ENCODE data around the gene AWAT2. TPM values are rescaled to one million over a fixed set of nuclear protein-coding genes. Genes with fewer than 3 reads are reported as not detected.
A peak's percentile ranks its signal among the peaks of the same experiment; 100 is the strongest.

The AWAT2 gene
- total and polyA plus RNA-seq, 9 of the 15 experiments (the other 6 are each of a cell fraction or from before 2014, with no cell fraction given): not detected

GRCh38 chrX:70046978-70047377 lies 2.8 kb downstream of the AWAT2 start:
- no peak for DNase-seq (ENCODE audit: extremely low read depth in 1 of 4, low spot score in 3 of 4)
- Histone ChIP-seq H3K4me1 (replicated peaks in 1 of 2; ENCODE audit: control insufficient read depth in 2 of 2, insufficient read depth in 2 of 2, low read length in 2 of 2) (no peaks in the 10 kb centered on the region; a peak in 1 of 5 replicates), H4K20me1 (replicated peaks; ENCODE audit: control insufficient read depth, insufficient read depth, low read length) (no peaks in the 10 kb centered on the region), H3K9me3 (replicated peaks; ENCODE audit: control insufficient read depth, insufficient read depth, low read depth, low read length) (no peaks in the 10 kb centered on the region), H3K27ac (ENCODE audit: extremely low read depth, low read depth, low read length) (no peak overlapping the region), H3K9ac (ENCODE audit: insufficient read depth in 1 of 2, low read depth in 2 of 2, low read length in 2 of 2) (no peak overlapping the region), H3K4me2 (ENCODE audit: insufficient read depth, low read length) (no peak overlapping the region), H3K36me3 (ENCODE audit: control insufficient read depth, insufficient read depth, low read length) (no peaks in the 10 kb centered on the region), H2AFZ (ENCODE audit: low read depth, low read length) (no peak overlapping the region), H3K27me3 (ENCODE audit: control insufficient read depth in 2 of 2, insufficient read depth in 2 of 2, low read length in 2 of 2) (peaks cover 0 to 8% of the 10 kb centered on the region in 2 experiments; a peak in 2 of 5 replicates), H3K79me2 (ENCODE audit: control insufficient read depth, insufficient read depth, low read length) (no peaks in the 10 kb centered on the region), H3K9me1 (ENCODE audit: control insufficient read depth, insufficient read depth, low read length) (no peaks in the 10 kb centered on the region), H3K4me3 (no peak overlapping the region)
- no peak for FAIRE-seq
- in situ Hi-C loops (cut with MboI): loop anchor here (25.0 kb wide), 1 partner anchor 510 kb away; no protein-coding TSS in a partner anchor
- POLR2A ChIA-PET: no interaction called here
- CTCF ChIA-PET (ENCODE audit: low intra/inter-chr PET ratio): no interaction called here
- intact Hi-C loops (cut with micrococcal nuclease): no loop called here
- no TSS peak for BruUV-seq (replicated peaks)
- no peak for ATAC-seq
- TF ChIP-seq ZMIZ1 (IDR thresholded peaks at IDR 0.05; ENCODE audit: low read depth in 2 of 2, low read length in 2 of 2) (no peak), RB1 (IDR thresholded peaks at IDR 0.05; ENCODE audit: low read depth) (no peak), ZBTB11 (CRISPR knock-in tag; IDR thresholded peaks at IDR 0.05) (no peak), POLR2B (IDR thresholded peaks at IDR 0.05; ENCODE audit: low read depth, partially characterized antibody) (no peak), ZNF445 (CRISPR knock-in tag; IDR thresholded peaks at IDR 0.05; ENCODE audit: low read depth) (no peak), NCOA6 (IDR thresholded peaks at IDR 0.05) (no peak), SP2 (IDR thresholded peaks at IDR 0.05; ENCODE audit: extremely low read depth, low read depth, low read length, poor library complexity, severe bottlenecking) (no peak), C11orf30 (IDR thresholded peaks at IDR 0.05; ENCODE audit: low read depth) (peak; percentile 56; the same call in 1 of the 2 replicates), ZNF316 (IDR thresholded peaks at IDR 0.05) (peak; percentile 77), MAFF (IDR thresholded peaks at IDR 0.05; ENCODE audit: low read length) (peak; percentile 46), EWSR1 (IDR thresholded peaks at IDR 0.05; ENCODE audit: borderline replicate concordance, low read depth, partially characterized antibody) (no peak), TGIF2 (CRISPR knock-in tag; IDR thresholded peaks at IDR 0.05) (no peak), STAT5B (CRISPR knock-in tag; IDR thresholded peaks at IDR 0.05) (no peak), MAFG (tag; conservative IDR thresholded peaks at IDR 0.05) (peak; percentile 58; the same call in 1 of the 2 replicates)
